Upper lobe of left lung (tissue), 6 donors: Measurements from ENCODE around the gene TTLL5. TPM values are rescaled to one million over a fixed set of nuclear protein-coding genes. Genes with fewer than 3 reads are reported as not detected.

Experiments used
- ATAC-seq, 2 donors: fragments of 200-7000 bp; cut with Tn5 transposase; one replicate each; pipeline ENCODE4 v1.9.1; 2022; ENCODE audit warnings: mild to moderate bottlenecking in 2 of 2, moderate library complexity in 2 of 2; ENCODE audit not compliant: low FRiP score in 2 of 2
- DNase-seq, 2 donors: peaks; one replicate each; pipeline ENCODE4 v3.0.0-alpha.2; 2019 to 2020
- H3K27ac ChIP-seq, 4 donors: fragments of 200-600 bp; sonication (generic); one replicate each; pipeline ENCODE4 v1.5.1; 2016 to 2019
- H3K27me3 ChIP-seq, 4 donors: fragments of 200-600 bp; sonication (generic); one replicate each; pipeline ENCODE4 v1.5.1; 2017 to 2019
- H3K36me3 ChIP-seq, 4 donors: fragments of 200-600 bp; sonication (generic); one replicate each; pipeline ENCODE4 v1.5.1; 2016 to 2019
- H3K4me1 ChIP-seq, 4 donors: fragments of 200-600 bp; sonication (generic); one replicate each; pipeline ENCODE4 v1.5.1; 2018 to 2019
- H3K4me3 ChIP-seq, 4 donors: fragments of 200-600 bp; sonication (generic); one replicate each; pipeline ENCODE4 v1.5.1; 2017 to 2019; ENCODE audit warnings: mild to moderate bottlenecking in 2 of 4, moderate library complexity in 1 of 4
- H3K9me3 ChIP-seq, 4 donors: fragments of 200-600 bp; sonication (generic); one replicate each; pipeline ENCODE4 v1.5.1; 2018 to 2019
- CTCF ChIP-seq, 6 experiments: fragments of 450-650 bp in 4 of 6; fragments of 200-600 bp in 2 of 6; sonication (generic) in 2 of 6; IDR thresholded peaks; one replicate each; pipeline ENCODE4 v1.5.1; 2016 to 2019; ENCODE audit warnings: antibody characterized with exemption in 6 of 6
- EP300 ChIP-seq, 4 donors: sonication (generic); formaldehyde crosslinking; IDR thresholded peaks; one replicate each; pipeline ENCODE4 v1.5.1; 2017; ENCODE audit warnings: antibody characterized with exemption in 4 of 4, control low read depth in 2 of 4
- POLR2A ChIP-seq, 4 donors: fragments of 450-650 bp; IDR thresholded peaks; one replicate each; pipeline ENCODE4 v1.5.1; 2016 to 2017; ENCODE audit warnings: antibody characterized with exemption in 4 of 4, mild to moderate bottlenecking in 2 of 4
- POLR2AphosphoS5 ChIP-seq, 2 donors: sonication (generic); formaldehyde crosslinking; IDR thresholded peaks; one replicate each; pipeline ENCODE4 v1.5.1; 2017; ENCODE audit warnings: antibody characterized with exemption in 2 of 2
- WGBS, 2 donors: methylation state at CpG; one replicate each; pipeline ENCODE4 v1.1.5; 2017 to 2018; 5-methylcytosine and 5-hydroxymethylcytosine counted together
- total RNA-seq, 6 donors: library from RNA; depleted of rRNA in 4 of 6; stranded (reverse); fragments of >200 nt in 4 of 6; gene quantifications; one replicate each; pipeline versions ENCODE4 v1.1.0 to v1.2.1, GENCODE V29; 2016 to 2021
- donor health status: DM: no; HTN: no; CAD: no; lungs with moderate emphysema.
- donor health status: DM: no; HTN: yes; CAD: no; lungs with severe emphysema.

The TTLL5 gene
- total RNA-seq, 6 donors from 2014 or later, result 24.5 to 85.9 (median 33.5) TPM

DNA sequence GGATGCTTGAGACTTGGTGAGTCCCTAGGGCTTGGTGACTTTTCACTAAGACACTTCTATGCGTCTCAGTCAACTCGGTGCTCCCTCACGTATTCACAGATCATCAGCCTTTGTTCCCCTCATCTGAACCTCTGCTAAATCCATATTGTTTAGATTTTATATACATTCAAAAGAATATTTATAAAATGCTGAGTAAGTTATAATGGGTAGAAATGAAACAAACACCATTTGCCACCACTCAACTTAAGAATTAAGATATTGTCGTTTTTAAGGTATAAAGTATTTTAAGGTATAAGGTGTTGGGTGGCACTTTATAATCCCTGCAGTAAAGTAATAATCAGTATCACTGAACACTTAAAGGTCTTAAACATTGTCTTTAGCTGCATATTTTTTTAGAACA lies 103.0 kb downstream of the TTLL5 start:
- H3K9me3 ChIP-seq, result no peaks in the 10 kb centered on the region
- WGBS, 2 donors, result 97 to 98% methylated on average over 4 of the region's 4 CpGs
- no peak for DNase-seq

GRCh38 chr14:75769047-75769685 lies 108.1 kb downstream of the TTLL5 start:
- Histone ChIP-seq H3K4me1 (no peaks in the 10 kb centered on the region), H3K27ac (no peak overlapping the region), H3K9me3 (no peaks in the 10 kb centered on the region), H3K27me3 (no peaks in the 10 kb centered on the region), H3K4me3 (no peak overlapping the region), H3K36me3 (peaks cover 0 to 24% (median 13%) of the 10 kb centered on the region in 4 donors)
- TF ChIP-seq POLR2A (IDR thresholded peaks at IDR 0.05) (no peak), EP300 (IDR thresholded peaks at IDR 0.05) (no peak), CTCF (IDR thresholded peaks at IDR 0.05) (no peak), POLR2AphosphoS5 (IDR thresholded peaks at IDR 0.05) (no peak)
- ATAC-seq, result no peak
- DNase-seq, result no peak
- WGBS, 2 donors, result 82 to 90% methylated on average over 9 of the region's 9 CpGs

More for the DNA sequence above, 103.0 kb downstream of the TTLL5 start:
- no peak overlapping the region for H3K4me3 ChIP-seq
- peaks cover 0 to 21% (median 11%) of the 10 kb centered on the region in 4 donors for H3K36me3 ChIP-seq
- no peaks in the 10 kb centered on the region for H3K4me1 ChIP-seq
- no peak for ATAC-seq
- no peaks in the 10 kb centered on the region for H3K27me3 ChIP-seq
- TF ChIP-seq EP300 (IDR thresholded peaks at IDR 0.05) (no peak), CTCF (IDR thresholded peaks at IDR 0.05) (no peak), POLR2A (IDR thresholded peaks at IDR 0.05) (no peak), POLR2AphosphoS5 (IDR thresholded peaks at IDR 0.05) (no peak)
- no peak overlapping the region for H3K27ac ChIP-seq

DNA sequence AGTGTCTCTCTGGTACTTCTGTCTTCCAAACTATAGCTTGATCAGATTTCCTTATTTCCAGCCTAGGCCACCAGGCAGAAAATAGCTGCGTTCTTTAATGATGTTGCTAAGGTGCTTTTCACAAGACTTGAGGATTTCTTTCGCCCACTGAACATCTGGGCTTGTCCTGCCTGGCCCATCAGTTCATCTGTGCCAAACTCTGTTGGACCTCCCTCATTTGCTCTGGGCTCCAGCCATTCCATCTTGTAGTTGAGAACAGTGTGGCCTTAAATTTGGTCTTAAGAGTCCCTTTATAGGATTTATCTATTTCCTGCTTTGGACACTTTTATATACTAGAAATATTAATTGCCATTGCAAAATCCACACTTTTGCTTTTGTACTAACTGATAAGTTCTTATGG lies 109.6 kb downstream of the TTLL5 start:
- peaks cover 4 to 22% (median 9%) of the 10 kb centered on the region in 4 donors for H3K36me3 ChIP-seq
- no peak for TF ChIP-seq EP300 (IDR thresholded peaks at IDR 0.05)
- TF ChIP-seq CTCF (IDR thresholded peaks at IDR 0.05), result no peak
- no peak for TF ChIP-seq POLR2A (IDR thresholded peaks at IDR 0.05)
- TF ChIP-seq POLR2AphosphoS5 (IDR thresholded peaks at IDR 0.05), result no peak
- no peak overlapping the region for H3K27ac ChIP-seq
- no peaks in the 10 kb centered on the region for H3K4me1 ChIP-seq
- WGBS, 2 donors, result 96 to 100% methylated on average over 2 of the region's 2 CpGs
- no peaks in the 10 kb centered on the region for H3K27me3 ChIP-seq
- ATAC-seq (no peak), DNase-seq (no peak)
- no peaks in the 10 kb centered on the region for H3K9me3 ChIP-seq
- no peak overlapping the region for H3K4me3 ChIP-seq

GRCh38 chr14:75771595-75771994 lies 110.5 kb downstream of the TTLL5 start:
- H3K4me3 ChIP-seq, result no peak overlapping the region
- no peak overlapping the region for H3K27ac ChIP-seq
- ATAC-seq (no peak), DNase-seq (no peak)
- 92 to 98% methylated on average over 6 of the region's 6 CpGs for WGBS, 2 donors
- H3K9me3 ChIP-seq, result no peaks in the 10 kb centered on the region
- no peak for TF ChIP-seq EP300 (IDR thresholded peaks at IDR 0.05)
- no peak for TF ChIP-seq POLR2AphosphoS5 (IDR thresholded peaks at IDR 0.05)
- TF ChIP-seq CTCF (IDR thresholded peaks at IDR 0.05), result no peak
- no peak for TF ChIP-seq POLR2A (IDR thresholded peaks at IDR 0.05)
- H3K27me3 ChIP-seq, result no peaks in the 10 kb centered on the region
- no peaks in the 10 kb centered on the region for H3K4me1 ChIP-seq
- H3K36me3 ChIP-seq, result peaks cover 5 to 19% (median 9%) of the 10 kb centered on the region in 4 donors

DNA sequence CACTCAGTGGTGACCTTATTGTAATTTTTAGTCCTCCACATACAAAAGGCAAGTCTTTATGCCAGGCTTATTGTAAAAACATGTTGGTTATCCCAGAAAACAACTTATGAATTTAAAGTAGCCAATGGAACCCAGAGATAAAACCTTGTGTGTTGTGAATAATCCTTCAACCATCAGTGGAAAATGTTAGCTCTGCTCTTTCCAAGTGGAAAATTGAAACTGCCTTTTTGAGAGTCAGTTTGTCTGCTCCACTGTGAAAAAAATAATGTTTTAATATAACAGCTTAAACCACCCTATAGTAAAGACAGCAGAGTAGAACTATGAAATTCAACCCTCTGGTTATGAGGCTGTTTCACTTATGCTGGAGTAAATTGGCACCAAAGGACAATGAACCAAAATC lies 112.0 kb downstream of the TTLL5 start:
- ATAC-seq (no peak), DNase-seq (no peak)
- TF ChIP-seq CTCF (IDR thresholded peaks at IDR 0.05) (no peak), POLR2A (IDR thresholded peaks at IDR 0.05) (no peak), POLR2AphosphoS5 (IDR thresholded peaks at IDR 0.05) (no peak), EP300 (IDR thresholded peaks at IDR 0.05) (no peak)
- H3K36me3 ChIP-seq, result peaks cover 5 to 24% (median 12%) of the 10 kb centered on the region in 4 donors
- H3K9me3 ChIP-seq, result no peaks in the 10 kb centered on the region
- H3K4me3 ChIP-seq, result no peak overlapping the region
- H3K27me3 ChIP-seq, result no peaks in the 10 kb centered on the region
- H3K4me1 ChIP-seq, result no peaks in the 10 kb centered on the region
- no peak overlapping the region for H3K27ac ChIP-seq
